Skin of body (tissue), 2 donors: ENCODE results near the gene SYNE1. TPM values are rescaled to one million over a fixed set of nuclear protein-coding genes. Genes with fewer than 3 reads are reported as not detected.
"Not testable (repeated sequence)": the region's sequence is repeated elsewhere in the genome, so short reads cannot be mapped to it uniquely, and the experiment has no call there.

Experiments
- DNase-seq: peaks from one replicate; lab custom pipeline; 2025; lab: John Stamatoyannopoulos, UW
- total RNA-seq: library from RNA; depleted of rRNA; stranded (reverse); fragments of >200 nt; gene quantifications from one replicate; pipeline ENCODE4 v1.2.3, GENCODE V29; 2014

SYNE1 gene
- 155 TPM for total RNA-seq

- DNase-seq: no peak
These were observed at the start of gene SYNE1 for GRCh38 chr6:152637296-152638047. SYNE1 (minus strand) TSS chr6:152637362; CDS start chr6:152628331, 9,031 bp downstream.

GRCh38 chr6:152685819-152686218 lies 48.7 kb upstream of the SYNE1 start:
- no peak for DNase-seq

- not testable (repeated sequence) for DNase-seq
These were observed 45.8 kb upstream of the SYNE1 start for GRCh38 chr6:152682935-152683334.

GRCh38 chr6:152682141-152682540 lies 45.0 kb upstream of the SYNE1 start:
- DNase-seq: no peak

- no peak for DNase-seq
These were observed 43.8 kb upstream of the SYNE1 start for GRCh38 chr6:152680879-152681517.

- DNase-seq: no peak
These were observed 43.0 kb upstream of the SYNE1 start for GRCh38 chr6:152680151-152680550.

- DNase-seq: no peak
These were observed 36.1 kb upstream of the SYNE1 start for GRCh38 chr6:152673236-152673635.

- no peak for DNase-seq
These were observed 34.0 kb upstream of the SYNE1 start for GRCh38 chr6:152671171-152671570.

- no peak for DNase-seq
These were observed 32.7 kb upstream of the SYNE1 start for GRCh38 chr6:152669895-152670294.

GRCh38 chr6:152661776-152662175 lies 24.6 kb upstream of the SYNE1 start:
- DNase-seq: no peak

- no peak for DNase-seq
These were observed 14.8 kb upstream of the SYNE1 start for GRCh38 chr6:152651986-152652385.

- peak; percentile 83 for DNase-seq
These were observed 10.9 kb upstream of the SYNE1 start for GRCh38 chr6:152648105-152648504.

- not testable (repeated sequence) for DNase-seq
These were observed 9.6 kb upstream of the SYNE1 start for GRCh38 chr6:152646732-152647131.

- no peak for DNase-seq
These were observed 5.6 kb upstream of the SYNE1 start for GRCh38 chr6:152642578-152643375.

- DNase-seq: no peak
These were observed 410 bp downstream of the SYNE1 start for GRCh38 chr6:152636609-152637295.

GRCh38 chr6:152636021-152636608 lies 1.0 kb downstream of the SYNE1 start:
- DNase-seq: no peak

GRCh38 chr6:152634773-152635172 lies 2.4 kb downstream of the SYNE1 start:
- DNase-seq: no peak

- DNase-seq: no peak
These were observed 4.9 kb downstream of the SYNE1 start for GRCh38 chr6:152632121-152632782.

- no peak for DNase-seq
These were observed 5.8 kb downstream of the SYNE1 start for GRCh38 chr6:152631376-152631775.

- DNase-seq: no peak
These were observed 6.3 kb downstream of the SYNE1 start for GRCh38 chr6:152630832-152631231.

- no peak for DNase-seq
These were observed 11.9 kb downstream of the SYNE1 start for GRCh38 chr6:152625213-152625612.
